GM12872 (cell line): Measurements from ENCODE around the gene TM6SF1.

Experiments
- CTCF ChIP-seq: IDR thresholded peaks from 3 replicates; pipeline ENCODE4 v1.5.1; 2011; ENCODE audit warnings: low read depth, mild to moderate bottlenecking, low read length, moderate library complexity; ENCODE audit not compliant: insufficient read depth

Gene TM6SF1

GRCh38 chr15:83114856-83115255, 7.4 kb downstream of the TM6SF1 start:
- TF ChIP-seq CTCF = no peak

- TF ChIP-seq CTCF = no peak
Observed at GRCh38 chr15:83115410-83115809, 8.0 kb downstream of the TM6SF1 start.

- no peak for TF ChIP-seq CTCF
Observed at GRCh38 chr15:83115831-83116565, 8.6 kb downstream of the TM6SF1 start.

GRCh38 chr15:83118291-83118827, 10.9 kb downstream of the TM6SF1 start:
- TF ChIP-seq CTCF = no peak

- TF ChIP-seq CTCF = no peak
Observed at GRCh38 chr15:83118968-83119367, 11.5 kb downstream of the TM6SF1 start.

- no peak for TF ChIP-seq CTCF
Observed at GRCh38 chr15:83119968-83120581, 12.6 kb downstream of the TM6SF1 start.

GRCh38 chr15:83123529-83123928, 16.1 kb downstream of the TM6SF1 start:
- no peak for TF ChIP-seq CTCF
